HG03565 (cell line): ENCODE data around the gene NCOR2.

ENCODE experiments used
- ATAC-seq: cut with Tn5 transposase; IDR thresholded peaks from one replicate; pipeline ENCODE4 v1.9.1; 2021; ENCODE audit warnings: mild to moderate bottlenecking, moderate library complexity; ENCODE audit not compliant: unreplicated experiment

The NCOR2 gene

DNA sequence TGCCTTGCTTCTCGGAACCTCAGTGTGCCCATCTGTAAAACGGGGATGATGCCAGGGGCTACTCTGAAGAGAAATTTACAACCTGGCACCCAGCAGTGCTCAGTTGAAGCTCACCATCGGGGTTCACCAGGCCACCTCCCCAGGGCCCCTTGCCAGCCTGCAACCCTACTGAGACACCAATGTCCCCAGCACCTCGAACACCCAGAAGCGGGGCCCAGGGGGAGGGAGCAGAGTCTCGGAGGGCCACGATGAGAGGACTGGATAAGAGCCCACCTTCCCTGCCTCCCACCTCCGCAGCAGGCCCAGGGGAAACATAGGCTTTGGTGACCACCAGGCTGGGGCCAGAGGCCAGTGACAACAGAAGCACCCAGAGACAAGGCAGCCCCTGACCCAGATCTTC, 22.4 kb downstream of the NCOR2 start:
- no peak for ATAC-seq

GRCh38 chr12:124544311-124544970, 23.0 kb downstream of the NCOR2 start:
- no peak for ATAC-seq

- ATAC-seq: no peak
Measured at GRCh38 chr12:124543590-124544310, 23.7 kb downstream of the NCOR2 start.

GRCh38 chr12:124543052-124543589, 24.3 kb downstream of the NCOR2 start:
- ATAC-seq: no peak

- ATAC-seq: no peak
Measured at GRCh38 chr12:124542021-124542949, 25.1 kb downstream of the NCOR2 start.

DNA sequence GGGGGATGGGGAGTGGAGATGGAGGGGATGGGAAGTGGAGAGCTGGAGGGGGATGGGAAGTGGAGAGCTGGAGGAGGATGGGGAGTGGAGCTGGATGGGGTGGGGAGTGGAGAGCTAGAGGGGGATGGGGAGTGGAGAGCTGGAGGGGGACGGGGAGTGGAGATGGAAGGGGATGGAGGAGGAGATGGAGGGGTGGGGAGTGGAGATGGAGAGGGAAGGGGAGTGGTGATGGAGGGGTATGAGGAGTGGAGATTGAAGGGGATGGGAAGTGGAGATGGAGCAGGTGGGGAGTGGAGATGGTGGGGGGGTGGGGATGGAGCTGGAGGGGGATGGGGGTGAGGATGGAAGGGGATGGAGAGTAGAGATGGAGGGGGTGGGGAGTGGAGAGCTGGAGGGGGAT, 26.1 kb downstream of the NCOR2 start:
- no peak for ATAC-seq

- ATAC-seq: no peak
Measured at GRCh38 chr12:124539084-124540041, 28.0 kb downstream of the NCOR2 start.

- ATAC-seq: no peak
Measured at GRCh38 chr12:124538194-124539082, 29.0 kb downstream of the NCOR2 start.

- ATAC-seq: no peak
Measured at GRCh38 chr12:124537525-124538193, 29.8 kb downstream of the NCOR2 start.

DNA sequence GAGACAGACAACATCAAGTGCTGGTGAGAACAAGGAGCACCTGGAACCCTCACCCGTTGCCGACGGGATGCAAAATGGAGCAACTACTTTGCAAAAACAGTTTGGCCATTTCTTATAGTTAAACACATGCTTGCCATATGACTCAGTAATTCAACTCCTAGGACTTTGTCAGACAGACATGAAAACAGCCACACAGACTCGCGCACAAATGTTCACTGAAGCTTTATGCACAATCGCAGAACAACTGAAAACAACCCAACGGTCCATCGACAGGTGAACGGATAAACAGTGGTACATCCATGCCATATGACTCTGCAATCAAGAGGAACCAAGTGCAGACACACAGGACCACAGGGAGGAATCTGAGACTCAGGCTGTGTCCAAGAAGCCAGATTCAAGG, 30.8 kb downstream of the NCOR2 start:
- no peak for ATAC-seq

DNA sequence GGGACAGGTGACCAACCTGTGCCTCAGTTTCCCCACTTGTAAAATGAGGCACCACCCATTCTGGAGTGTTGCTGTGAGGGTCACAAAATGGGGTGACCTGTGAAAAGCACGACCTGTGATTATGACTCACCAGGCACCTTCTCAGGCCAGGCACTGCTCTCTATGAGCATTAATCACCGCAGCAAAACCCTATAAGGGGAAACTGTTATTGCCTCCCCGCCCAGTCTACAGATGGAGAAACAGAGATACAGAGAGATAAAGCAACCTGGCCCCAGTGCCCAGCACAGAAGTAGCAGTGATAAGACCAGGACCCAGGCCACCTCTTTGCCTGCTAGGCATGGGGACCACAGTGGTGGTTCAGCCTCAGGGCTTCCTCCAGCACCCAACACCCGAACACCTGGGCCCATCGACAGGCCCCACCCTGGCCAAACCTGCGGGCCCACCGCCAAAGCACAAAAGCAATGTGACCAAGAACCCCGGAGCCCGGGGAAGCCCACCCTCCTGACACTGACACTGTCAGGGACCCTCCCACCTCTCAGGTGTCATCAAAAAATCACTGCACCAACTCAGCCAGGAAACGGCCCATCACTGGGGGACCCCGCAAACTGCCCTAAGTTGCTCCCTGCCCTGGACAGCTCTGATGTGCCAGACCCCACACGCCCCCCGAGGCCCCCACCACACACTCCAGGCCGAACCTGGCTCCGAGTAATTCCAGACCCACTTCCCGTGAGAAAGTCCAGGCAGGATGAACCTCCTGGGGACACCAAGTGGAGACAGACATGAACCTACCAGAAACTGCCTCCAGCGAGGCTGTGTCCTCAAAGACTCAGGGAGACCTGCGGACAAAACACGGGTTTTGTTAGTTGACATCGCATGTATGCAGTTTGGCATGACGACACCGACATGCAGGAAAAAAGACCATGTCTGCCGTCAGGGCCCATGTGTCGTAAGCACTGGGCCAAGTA, 32.4 kb downstream of the NCOR2 start:
- ATAC-seq: no peak

DNA sequence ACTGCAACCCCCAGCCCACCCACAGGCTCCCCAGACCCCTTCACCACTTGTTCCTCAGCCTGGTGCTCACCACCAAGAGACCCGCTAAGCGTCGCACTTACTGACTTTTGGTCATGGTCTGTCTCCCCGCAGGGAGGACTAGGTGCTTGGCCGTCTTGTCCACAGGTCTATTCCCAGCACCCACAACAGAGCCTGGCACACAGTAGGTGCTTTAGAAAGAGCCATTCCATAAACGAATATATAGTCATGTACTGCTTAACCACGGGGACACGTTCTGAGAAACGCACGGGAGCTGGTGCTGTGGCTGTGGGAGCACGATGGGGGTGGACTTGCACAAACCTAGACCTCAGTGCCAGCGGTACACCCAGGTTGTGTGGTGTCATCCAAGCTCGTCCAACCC, 34.0 kb downstream of the NCOR2 start:
- ATAC-seq: no peak

GRCh38 chr12:124532967-124533366, 34.4 kb downstream of the NCOR2 start:
- no peak for ATAC-seq

GRCh38 chr12:124532331-124532750, 35.1 kb downstream of the NCOR2 start:
- ATAC-seq: no peak

DNA sequence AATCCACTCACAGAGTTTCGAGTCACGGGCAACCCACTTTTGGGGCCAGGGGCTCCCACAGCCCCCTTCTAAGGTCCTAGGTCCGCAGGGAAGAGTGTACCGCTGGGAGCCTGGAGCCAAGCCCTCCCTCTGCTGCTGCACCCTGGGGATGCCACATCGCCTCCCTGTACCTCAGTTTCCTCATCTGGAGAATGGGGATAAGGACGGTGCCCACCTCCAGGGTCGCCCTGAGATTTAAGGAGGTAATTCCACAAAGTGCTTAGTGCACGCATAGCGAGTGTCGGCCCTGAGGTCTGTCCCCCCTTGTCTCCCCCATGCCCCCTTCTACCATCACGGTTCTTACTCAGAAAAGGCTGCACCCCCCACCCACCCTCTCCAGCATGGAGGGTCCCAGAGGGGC, 35.5 kb downstream of the NCOR2 start:
- no peak for ATAC-seq

- no peak for ATAC-seq
Measured at GRCh38 chr12:124531281-124531745, 36.1 kb downstream of the NCOR2 start.

GRCh38 chr12:124530637-124531263, 36.7 kb downstream of the NCOR2 start:
- no peak for ATAC-seq
